GM21515 (cell line): ENCODE results near the gene CCDC134.

ENCODE experiments used
- ATAC-seq: cut with Tn5 transposase; IDR thresholded peaks from one replicate; pipeline ENCODE4 v1.9.1; 2021; ENCODE audit not compliant: unreplicated experiment

Gene CCDC134

DNA sequence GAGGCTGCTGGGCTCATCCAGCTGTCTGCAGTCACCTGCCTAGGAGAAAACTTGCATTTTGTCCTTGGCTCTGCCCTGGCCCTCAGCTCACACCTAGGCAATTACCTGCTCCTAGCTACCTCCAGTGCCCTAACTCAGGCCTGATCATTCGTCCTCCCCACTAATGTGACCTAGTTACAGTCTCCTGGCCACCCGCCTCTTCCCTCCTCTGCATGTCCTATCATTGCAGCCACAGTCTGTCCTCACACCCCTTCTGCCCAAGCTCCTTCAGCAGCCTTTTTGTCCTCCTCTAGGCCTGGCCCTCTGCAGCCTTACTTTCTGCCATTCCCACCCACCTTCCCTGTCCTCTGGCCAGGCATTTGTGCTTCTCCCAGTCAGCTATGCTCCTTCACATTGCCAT is 17.7 kb upstream of the CCDC134 start:
- no peak for ATAC-seq

DNA sequence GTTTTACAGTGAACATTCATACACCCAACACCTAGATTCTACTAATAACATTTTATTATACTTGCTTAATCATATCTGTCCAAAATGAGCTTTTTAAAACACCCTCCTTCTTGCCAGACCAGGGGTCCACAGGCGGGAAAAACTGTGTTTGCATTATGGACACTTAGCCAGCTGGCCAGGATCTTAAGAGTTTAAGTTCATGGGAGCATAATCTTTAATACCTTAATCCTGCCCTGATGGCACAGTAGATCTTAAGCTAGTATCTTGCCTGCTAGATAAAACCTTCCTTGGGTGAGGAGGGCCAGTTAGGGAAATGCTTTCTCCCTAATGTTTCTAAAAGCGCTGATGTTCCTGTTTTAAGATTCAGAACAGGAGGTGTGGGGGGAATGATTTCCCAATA is 13.1 kb upstream of the CCDC134 start:
- no peak for ATAC-seq

DNA sequence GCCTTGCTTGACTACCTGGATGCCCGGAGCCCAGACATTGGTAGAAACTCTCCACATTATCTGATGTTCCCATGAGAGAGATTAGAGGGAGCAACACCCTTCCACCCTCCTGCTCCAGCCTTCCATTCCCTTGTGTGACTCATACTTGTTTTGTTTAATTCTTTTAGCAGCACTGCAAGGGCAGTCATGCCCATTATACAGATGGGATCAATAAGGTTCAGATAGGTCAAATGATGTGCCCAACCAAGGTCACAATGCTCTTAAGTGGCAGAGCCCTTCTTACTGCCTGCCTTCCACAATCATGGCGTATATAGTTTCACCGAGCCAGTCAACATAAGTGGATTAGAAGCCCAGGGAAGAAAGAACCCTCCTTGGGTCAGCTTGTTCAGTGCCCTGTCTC is 6.6 kb upstream of the CCDC134 start:
- ATAC-seq = no peak

DNA sequence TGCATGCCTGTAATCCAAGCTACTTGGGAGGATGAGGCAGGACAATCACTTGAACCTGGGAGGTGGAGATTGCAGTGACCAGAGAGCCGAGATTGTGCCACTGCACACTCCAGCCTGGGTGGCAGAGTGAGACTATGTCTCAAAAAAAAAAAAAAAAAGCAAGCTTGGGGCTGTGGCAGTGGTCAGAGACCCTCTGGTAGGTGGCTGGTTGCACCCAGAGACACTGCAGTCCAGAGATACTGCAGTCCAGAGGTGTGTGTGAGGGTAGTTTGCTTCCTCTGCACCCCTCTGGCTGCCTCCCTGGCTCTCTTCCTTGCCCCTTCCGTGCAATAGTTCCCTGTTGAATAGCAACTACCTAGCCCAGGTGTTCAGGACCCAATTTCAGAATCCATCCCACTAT is 1.7 kb upstream of the CCDC134 start:
- ATAC-seq = no peak

DNA sequence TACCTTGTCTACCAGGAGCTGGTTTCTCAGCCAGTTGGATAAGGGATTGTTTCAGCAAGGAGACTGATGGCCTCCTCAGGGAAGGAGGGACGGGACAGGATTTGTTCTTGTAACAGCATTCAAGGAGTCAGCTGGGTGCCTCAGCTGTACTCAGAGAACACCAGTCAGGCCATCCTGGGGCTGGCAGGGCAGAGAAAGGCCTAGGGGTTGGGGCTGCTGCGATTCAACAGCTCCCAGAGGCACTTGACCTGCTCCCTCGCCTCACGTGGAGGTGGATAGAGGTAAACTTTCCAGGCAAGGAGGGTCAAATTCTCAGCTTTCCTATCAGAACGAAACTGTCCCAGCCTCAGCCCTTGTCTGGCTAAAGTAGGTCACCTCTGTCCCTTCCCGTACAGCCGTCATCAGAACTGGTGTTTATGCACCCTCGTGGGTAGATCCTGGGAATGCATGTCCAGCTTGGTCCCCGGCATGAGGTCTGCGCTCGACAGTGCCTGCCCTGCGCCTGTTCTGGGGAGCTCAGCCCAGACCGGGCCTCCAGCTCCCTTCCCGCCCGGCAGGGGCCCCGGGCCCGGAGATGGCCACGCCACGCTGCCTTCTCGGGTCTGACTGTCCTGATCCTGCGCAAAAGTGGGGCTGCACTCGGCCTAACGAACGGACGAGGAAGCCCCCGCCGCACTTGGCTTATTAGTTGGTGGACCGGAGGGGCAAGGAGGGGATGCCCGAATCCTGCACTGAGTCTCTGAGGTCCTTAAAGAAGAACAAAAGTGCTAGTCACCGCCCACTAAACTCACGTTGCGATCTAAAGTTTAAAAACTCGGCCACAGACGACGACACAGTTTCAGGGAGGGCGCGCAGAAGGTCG is 762 bp upstream of the CCDC134 start:
- ATAC-seq = peak; percentile 21

DNA sequence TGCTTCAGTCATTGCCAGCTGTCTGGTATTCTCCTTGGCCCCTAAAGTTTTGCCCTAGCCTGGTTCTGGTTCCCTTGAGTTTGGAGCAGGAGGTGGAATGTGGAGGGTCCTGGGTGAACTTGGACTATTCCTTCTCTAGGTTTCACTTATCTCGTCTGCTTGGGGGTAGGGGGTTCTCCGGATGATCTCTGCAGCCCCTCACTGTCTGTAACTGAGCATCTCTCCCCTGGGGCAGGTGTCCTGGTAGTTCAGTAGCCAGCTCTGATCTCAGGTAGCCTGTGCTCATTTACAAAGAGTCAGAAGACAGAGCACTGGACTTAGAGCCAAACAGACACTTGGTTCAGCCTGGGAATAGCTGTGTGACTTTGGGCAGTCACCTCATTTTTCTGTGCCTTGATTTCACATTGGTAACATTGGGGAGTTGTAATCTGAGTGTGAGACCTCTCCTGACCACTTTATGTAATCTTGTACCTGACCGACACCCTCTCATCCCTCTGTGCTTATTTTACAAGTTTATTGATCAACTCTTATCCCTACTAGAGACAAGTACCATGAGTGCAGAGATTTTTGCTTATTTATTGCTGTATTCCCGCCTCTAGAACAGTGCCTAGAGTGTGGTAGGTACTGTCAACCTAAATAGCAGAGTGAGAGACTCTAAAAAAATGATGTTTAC is 804 bp downstream of the CCDC134 start:
- no peak for ATAC-seq

DNA sequence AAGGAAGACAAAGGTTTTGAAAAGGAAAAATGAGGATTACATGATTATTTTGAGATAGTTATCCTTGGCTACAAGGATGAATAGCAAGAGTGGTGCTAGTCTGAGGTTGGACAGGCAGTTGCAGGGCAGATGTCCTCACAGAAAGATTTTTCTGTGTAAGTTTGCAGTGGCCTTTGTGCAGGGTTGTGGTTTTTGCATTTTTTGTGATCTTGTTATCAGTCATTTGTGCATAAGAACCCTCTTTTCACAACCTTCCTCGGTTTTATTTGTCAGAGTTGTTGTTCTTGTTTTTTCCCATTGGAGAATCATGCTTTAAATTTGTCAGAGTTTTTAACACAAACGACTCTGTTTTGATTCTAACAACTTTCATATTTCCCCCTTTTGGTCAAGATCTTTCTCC is 1.4 kb downstream of the CCDC134 start:
- no peak for ATAC-seq

DNA sequence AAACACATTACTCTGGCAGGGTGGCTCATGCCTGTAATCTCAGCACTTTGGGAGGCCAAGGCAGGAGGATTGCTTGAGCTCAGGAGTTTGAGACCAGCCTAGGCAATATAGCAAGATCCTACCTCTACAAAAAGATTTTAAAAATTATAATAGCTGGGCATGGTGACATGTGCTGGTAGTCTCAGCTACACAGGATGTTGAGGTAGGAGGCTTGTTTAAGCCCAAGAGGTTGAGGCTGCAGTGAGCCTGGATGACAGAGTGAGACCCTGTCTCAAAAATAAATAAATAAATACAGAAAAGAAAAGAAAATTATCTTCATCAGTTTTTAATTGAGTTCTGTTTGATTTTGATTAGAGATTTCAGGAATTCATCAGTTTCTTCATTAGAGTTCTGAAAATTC is 5.2 kb downstream of the CCDC134 start:
- no peak for ATAC-seq

DNA sequence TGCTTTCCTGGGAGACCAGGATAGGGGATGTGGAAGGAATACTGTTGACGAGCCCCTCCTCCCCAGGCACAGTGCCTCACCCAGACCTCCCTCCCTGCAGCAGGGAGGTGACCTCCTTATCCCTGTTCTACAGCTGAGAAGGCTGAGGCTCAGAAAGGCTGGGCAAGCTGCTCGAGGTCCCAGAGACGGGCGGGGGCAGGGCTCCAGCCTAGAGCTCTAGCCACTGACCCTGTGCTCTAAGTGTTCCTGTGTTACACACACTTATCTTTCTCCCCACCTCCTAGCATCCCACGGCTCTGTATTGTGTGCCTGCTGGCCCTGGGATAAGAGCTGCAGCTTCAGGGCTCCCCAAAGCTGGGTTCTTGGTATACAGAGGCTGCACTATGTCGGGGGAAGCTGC is 7.9 kb downstream of the CCDC134 start:
- ATAC-seq = no peak

DNA sequence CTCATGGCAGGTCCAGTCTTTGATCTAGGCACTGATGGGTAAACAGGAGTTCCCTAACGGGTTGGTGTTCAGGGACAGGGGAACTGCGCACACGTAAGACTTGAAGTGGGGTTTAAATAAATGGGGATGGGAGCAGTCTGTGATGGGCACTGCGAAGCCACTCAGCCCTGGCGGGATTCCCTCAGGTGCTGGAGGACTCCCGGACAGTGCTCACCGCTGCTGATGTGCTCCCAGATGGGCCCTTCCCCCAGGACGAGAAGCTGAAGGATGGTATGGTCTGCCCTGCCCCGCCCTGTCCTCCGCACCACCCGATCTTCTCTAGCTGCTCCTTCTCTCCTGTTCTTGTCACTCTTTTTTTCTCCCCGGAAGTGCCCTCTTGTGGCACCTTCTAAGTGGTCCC is 9.5 kb downstream of the CCDC134 start:
- no peak for ATAC-seq

DNA sequence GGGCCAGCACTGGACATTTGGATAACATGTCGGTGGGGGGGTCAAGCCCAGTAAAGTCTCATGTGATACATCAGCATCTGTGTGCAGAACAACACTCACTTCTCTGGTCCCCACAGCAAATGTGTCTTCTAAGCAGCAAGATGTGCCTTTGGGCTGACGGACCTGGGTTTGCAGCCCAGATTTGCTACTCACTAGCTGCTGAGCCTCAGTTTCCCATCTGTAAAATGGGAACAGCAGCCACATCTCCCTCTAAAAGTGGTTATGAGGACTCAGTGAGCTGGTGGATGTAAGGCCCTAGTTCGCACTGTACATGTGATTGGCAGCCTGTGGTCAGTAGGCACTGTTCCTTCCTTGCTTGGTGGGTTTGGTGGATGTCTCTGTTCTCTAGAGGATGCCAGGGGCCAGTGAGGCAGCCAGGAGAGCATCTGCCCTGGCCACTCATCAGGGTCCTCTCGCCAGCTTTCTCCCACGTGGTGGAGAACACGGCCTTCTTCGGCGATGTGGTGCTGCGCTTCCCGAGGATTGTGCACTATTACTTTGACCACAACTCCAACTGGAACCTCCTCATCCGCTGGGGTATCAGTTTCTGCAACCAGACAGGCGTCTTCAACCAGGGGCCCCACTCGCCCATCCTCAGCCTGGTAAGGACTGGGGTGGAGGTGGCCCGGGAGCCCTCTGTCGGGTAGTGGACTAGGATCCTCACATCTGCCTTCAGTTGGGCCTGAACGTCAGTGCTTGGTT is 12.5 kb downstream of the CCDC134 start:
- no peak for ATAC-seq

DNA sequence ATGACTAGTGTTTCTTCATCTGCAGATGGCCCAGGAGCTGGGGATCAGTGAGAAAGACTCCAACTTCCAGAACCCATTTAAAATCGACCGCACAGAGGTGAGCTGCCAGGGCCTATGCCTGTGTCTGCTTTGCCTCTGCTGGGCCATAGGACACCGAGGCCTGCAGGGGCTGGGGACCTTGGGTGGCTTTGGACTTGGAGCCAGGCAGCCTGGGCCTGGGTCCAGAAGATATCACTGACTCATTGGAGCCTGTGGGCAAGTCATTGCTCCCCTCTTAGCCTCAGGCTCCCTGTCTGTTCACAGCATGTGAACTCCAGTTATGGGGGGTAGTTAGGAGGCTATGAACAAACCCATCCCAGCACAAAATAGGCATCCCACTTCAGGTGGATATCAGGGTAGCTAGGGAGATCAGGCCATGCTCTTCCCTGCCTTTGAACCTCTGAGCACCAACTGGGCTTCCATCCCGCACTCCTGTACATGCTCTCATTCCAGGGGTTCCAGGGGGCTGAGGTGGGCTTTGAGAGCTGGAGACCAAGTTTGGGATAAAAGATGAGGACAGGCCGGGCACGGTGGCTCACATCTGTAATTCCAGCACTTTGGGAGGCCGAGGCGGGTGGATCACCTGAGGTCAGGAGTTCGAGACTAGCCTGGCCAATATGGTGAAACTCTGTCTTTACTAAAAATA is 13.4 kb downstream of the CCDC134 start:
- ATAC-seq = no peak

DNA sequence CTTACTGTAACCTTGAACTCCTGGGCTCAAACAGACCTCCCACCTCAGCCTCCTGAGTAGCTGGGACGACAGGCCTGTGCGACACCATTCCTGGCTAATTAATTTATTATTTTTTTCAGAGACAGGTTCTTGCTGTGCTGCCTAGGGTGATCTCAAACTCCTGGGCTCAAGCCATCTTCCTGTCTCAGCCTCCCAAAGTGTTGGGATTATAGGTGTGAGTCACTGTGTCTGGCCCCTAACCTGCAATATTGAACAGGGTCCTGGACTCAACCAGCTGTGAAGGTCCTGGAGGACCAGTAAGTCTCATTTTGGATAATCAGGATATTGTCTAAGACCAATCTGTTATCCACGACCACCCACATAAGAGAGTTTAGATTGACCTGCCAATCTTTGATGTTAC is 15.2 kb downstream of the CCDC134 start:
- no peak for ATAC-seq

DNA sequence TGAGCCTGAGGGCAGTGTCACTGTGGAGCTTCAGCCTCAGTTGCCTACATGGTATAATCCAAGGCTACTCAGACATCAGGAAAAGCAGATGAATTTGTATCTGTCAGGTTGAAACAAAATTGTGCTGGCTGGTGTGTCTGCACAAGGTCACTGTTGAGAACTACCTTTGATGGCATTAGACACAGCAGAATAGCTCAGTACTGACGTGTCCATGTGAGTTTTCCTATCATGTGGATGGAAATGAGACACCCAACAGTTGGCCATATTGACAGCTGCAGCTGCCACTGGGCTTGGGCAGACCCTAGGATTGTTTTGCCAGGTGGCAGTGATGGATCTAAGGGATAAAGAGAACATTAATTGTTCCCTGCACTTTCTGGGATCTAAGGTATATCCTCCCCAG is 15.8 kb downstream of the CCDC134 start:
- no peak for ATAC-seq

DNA sequence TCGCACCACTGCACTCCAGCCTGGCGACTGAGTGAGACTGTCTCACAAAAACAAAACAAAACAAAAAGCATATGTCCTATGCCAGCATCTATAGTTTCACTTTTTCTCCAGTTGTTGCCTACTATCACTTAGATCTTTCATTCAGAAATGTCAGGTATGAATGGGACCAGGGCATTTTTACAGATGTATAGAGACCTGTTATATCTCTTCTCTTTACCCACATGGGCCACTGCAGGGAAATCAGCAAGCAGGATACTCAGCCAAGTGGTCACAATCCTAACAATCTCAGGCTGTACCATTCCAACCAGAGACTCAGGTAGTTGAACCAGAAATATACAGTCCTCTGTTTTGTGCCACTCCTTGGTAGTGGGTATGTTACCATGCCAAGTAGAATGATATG is 16.4 kb downstream of the CCDC134 start:
- ATAC-seq = no peak

DNA sequence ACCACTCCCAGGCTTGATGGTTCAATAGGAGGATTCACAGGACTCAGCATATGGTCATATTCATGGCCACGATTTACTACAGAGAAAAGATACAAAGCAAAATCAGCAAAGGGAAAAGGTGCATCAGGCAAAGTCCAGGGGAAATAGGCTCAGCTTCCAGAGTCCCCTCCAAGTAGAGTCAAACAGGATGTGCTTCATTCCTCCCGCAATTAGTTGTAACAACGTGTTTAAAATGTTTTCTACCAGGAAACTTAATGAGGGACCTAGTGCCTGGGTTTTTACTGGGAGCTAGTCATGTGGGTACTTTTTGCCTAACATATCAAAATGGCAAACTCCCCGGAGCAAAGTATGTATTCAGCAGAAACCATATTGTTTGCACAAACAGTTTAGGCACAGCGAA is 17.5 kb downstream of the CCDC134 start:
- no peak for ATAC-seq

DNA sequence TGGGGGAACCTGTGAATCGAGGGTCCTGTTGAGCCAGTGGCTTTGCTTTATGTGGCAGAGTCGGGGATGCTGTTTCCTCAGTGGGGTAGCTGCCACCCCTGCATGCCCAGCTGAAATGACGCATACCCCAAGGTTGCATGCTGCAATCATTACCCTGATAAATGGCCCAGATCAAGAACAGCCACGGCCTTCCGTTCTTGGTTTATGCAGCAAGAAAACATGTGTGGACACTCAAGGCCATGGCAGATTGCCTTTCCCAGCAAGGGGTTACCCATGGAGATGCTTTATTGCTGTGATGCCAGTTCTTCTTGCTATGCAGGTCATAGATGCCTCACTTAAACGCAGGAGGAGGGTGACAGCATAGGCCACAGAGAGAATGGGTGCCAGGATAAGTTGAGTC is 18.1 kb downstream of the CCDC134 start:
- ATAC-seq = no peak

DNA sequence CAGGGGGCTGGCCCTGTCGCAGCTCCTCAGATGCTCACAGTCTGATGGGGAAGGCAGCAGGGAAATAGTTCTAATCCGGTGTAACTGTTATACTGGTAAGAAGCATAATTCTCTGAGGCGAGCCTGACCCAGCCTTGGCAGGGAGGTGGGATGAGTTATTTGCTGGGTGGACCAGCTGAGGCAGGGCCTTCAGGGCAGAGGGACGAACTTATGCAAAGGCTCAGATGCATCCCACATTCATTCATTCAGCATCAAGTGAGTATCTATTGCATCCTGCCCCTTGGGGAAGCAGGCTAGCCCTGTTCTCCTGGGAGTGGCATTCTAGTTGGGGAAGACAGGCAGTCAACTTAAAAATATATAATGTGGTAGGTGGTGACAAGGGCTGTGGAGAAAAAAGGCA is 18.8 kb downstream of the CCDC134 start:
- no peak for ATAC-seq

DNA sequence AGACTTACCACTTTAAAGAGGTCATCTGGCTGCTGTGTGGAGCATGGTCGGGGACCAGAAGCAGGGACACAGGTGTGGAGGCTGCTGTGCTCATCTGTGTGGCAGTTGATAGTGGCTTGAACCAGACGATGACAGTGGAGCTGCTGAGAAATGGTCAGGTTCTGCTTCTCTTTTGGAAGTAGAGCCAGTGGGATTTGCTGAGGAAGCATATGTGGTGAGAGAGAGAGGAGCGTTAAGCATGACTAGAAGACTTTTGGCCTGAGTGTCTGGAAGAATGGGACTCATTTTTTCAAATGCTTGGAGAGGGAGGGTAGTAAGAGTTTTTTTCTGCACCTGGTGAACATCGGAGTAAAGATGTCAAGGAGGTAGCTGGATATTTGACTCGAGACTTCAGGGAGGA is 20.0 kb downstream of the CCDC134 start:
- no peak for ATAC-seq

DNA sequence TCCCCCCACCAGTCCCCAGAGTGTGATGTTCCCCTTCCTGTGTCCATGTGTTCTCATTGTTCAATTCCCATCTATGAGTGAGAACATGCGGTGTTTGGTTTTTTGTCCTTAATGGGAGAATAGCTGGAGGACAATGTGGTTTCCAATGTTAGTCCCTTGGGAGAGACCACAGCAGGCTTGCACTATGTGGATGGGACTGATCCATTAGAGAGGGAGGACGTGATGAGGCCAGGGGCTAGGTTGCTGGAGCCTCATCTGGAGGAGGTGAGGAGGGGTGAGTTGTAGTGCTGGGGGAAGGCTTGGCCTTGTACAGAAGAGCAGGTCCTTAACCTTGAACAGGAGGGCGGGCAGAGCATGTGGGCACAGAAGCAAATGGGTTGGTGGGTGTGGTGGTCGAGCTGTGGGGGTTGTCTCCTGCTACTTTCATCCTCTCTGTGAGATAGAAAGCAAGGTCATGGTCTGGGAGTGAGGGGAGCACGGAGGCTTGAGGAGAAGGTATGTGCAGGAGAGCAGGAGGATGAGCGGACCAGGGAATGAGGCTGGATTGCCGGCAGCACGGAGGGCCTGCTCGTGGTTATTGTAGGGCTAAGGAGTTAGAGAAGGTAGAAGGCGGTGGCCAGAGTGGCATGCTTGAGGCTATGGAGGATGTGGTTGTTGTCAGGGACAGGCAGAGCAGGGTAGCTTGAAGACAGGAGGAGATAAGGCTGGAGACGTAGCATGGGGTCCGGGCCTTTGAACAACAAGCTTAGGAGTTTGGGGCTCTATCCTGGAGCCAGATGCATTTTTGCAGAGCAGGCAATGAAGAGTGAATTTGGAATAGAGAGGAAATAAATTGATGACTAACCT is 21.2 kb downstream of the CCDC134 start:
- no peak for ATAC-seq
